ENCODE measurements around the gene PARD3B. TPM values are rescaled to one million over a fixed set of nuclear protein-coding genes. Genes with fewer than 3 reads are reported as not detected.

PARD3B gene
- total RNA-seq, 1 experiment from 2014 or later = 6.4 TPM

GRCh38 chr2:205386109-205386508 lies 840.8 kb downstream of the PARD3B start:
- H3K27ac Mint-ChIP-seq = no peak overlapping the region; a peak in 1 of 7 replicates
- no peaks in the 10 kb centered on the region for H3K9me3 ChIP-seq (ENCODE audit: control insufficient read depth, low read depth, low read length)

More at GRCh38 chr2:205386109-205386508, 840.8 kb downstream of the PARD3B start:
- Histone ChIP-seq H3K4me1 (ENCODE audit: insufficient read depth, low read length) (peaks cover 3% of the 10 kb centered on the region; the same call in 1 of the 2 replicates), H3K4ac (ENCODE audit: low read depth, low read length) (no peak overlapping the region), H2AK5ac (ENCODE audit: insufficient read length, low read length) (no peak overlapping the region), H3K27me3 (ENCODE audit: insufficient read depth, low read length) (no peaks in the 10 kb centered on the region), H3K14ac (ENCODE audit: insufficient read depth, low read length) (no peak overlapping the region), H2BK120ac (ENCODE audit: low read depth, low read length, poor library complexity, severe bottlenecking) (no peak overlapping the region), H2AFZ (ENCODE audit: low read length) (no peak overlapping the region), H3K27ac (ENCODE audit: insufficient read length, low read depth, low read length) (no peak overlapping the region), H2BK20ac (ENCODE audit: low read depth, low read length, poor library complexity, severe bottlenecking) (no peak overlapping the region), H4K5ac (ENCODE audit: insufficient read length, low read depth, low read length) (no peak overlapping the region), H3K23me2 (ENCODE audit: insufficient read length, low read depth, low read length, poor library complexity, severe bottlenecking) (no peaks in the 10 kb centered on the region), H3K56ac (ENCODE audit: insufficient read length, low read depth, low read length) (no peak overlapping the region), H3T11ph (ENCODE audit: low read length) (no peak overlapping the region), H3K79me1 (ENCODE audit: insufficient read depth, low read depth, low read length, poor library complexity, severe bottlenecking) (no peaks in the 10 kb centered on the region), H2BK12ac (ENCODE audit: insufficient read length, low read depth, low read length) (no peak overlapping the region), H3K4me2 (ENCODE audit: insufficient read depth, insufficient read length, low read length) (no peak overlapping the region), H4K8ac (replicated peaks; ENCODE audit: insufficient read length, low read depth, low read length) (no peak overlapping the region), H3K9ac (ENCODE audit: extremely low read depth, insufficient read length, low read length) (no peak overlapping the region), H2BK15ac (ENCODE audit: low read depth, low read length) (no peak overlapping the region), H4K91ac (ENCODE audit: insufficient read length, low read depth, low read length) (no peak overlapping the region), H2BK5ac (ENCODE audit: insufficient read length, low read length) (no peak overlapping the region), H3K23ac (ENCODE audit: insufficient read length, low read depth, low read length) (no peak overlapping the region), H4K20me1 (ENCODE audit: control insufficient read depth, insufficient read depth, insufficient read length) (no peaks in the 10 kb centered on the region), H3K18ac (ENCODE audit: insufficient read length, low read depth, low read length) (no peak overlapping the region), H3K79me2 (ENCODE audit: insufficient read depth, low read length) (no peaks in the 10 kb centered on the region)
- Mint-ChIP-seq H3K4me1 (peaks cover 17% of the 10 kb centered on the region in 2 experiments), H3K4me3 (no peak overlapping the region), H3K9me3 (no peaks in the 10 kb centered on the region), H3K27me3 (ENCODE audit: low read depth) (no peaks in the 10 kb centered on the region), H3K36me3 (ENCODE audit: insufficient read depth in 1 of 3, low read depth in 3 of 3) (no peaks in the 10 kb centered on the region)
- TF ChIP-seq CTCF (conservative IDR thresholded peaks at IDR 0.05) = no peak
- no CpG with 5 or more reads among the region's 3 CpGs for WGBS (ENCODE audit: extremely low coverage, insufficient read length, low lambda C conversion rate)
- no peak for DNase-seq

Measured in H9 (cell line).